GM12878 (cell line): ENCODE measurements around the gene TBC1D20. TPM values are rescaled to one million over a fixed set of nuclear protein-coding genes. Genes with fewer than 3 reads are reported as not detected.

Experiments
- ATAC-seq: fragments of 200-7000 bp; cut with Tn5 transposase; 3 replicates; pipeline ENCODE4 v1.9.1; 2020; ENCODE audit warnings: mild to moderate bottlenecking, moderate library complexity
- BruUV-seq: library from RNA; stranded (reverse); fragments of 400-500 nt; replicated peaks from 2 replicates; lab custom pipeline; 2021; lab: Mats Ljungman, UMichigan
- CTCF ChIA-PET: fragments of 300-600 bp; sonication (Branson Sonifier 250); formaldehyde crosslinking; extraction: SDS; loops from one replicate; lab custom pipeline; 2021; ENCODE audit warnings: inconsistent platforms; lab: Yijun Ruan, JAX
- POLR2A ChIA-PET: fragments of 350-600 bp; formaldehyde crosslinking; extraction: SDS; loops from one replicate; lab custom pipeline; 2021; ENCODE audit warnings: inconsistent platforms; lab: Charles Lee
- RAD21 ChIA-PET: fragments of 300-600 bp; sonication (Branson Sonifier 250); formaldehyde crosslinking; loops from one replicate; lab custom pipeline; 2023; ENCODE audit warnings: antibody characterized with exemption; ENCODE audit not compliant: unreplicated experiment; lab: Charles Lee
- SMC1A ChIA-PET: fragments of 300-600 bp; sonication (Branson Sonifier 250); formaldehyde crosslinking; loops from one replicate; lab custom pipeline; 2023; ENCODE audit not compliant: unreplicated experiment, uncharacterized antibody; lab: Charles Lee
- DNase-seq: peaks from one replicate; pipeline ENCODE4 v3.0.0-alpha.2; 2011; ENCODE audit warnings: low read depth, low spot score
- FAIRE-seq: peaks from 3 replicates; lab custom pipeline; 2011; peaks lifted over from hg19 to GRCh38; lab: Jason Lieb, UNC
- H2AFZ ChIP-seq: 2 replicates; pipeline ENCODE4 v1.6.0; 2011; ENCODE audit warnings: low read depth, low read length, control low read depth; ENCODE audit not compliant: control insufficient read depth
- H3K27ac ChIP-seq: 2 replicates; pipeline ENCODE4 v1.5.1; 2011; ENCODE audit warnings: control low read depth; ENCODE audit not compliant: control insufficient read depth, insufficient read depth
- H3K27me3 ChIP-seq, 2 experiments: replicated peaks in 1 of 2; 2 replicates each; pipeline versions ENCODE4 v1.6.0 to v1.6.1; 2011; ENCODE audit warnings: low read length in 1 of 2; ENCODE audit not compliant: control insufficient read depth in 2 of 2, insufficient read depth in 2 of 2
- H3K36me3 ChIP-seq, 2 experiments: 2 replicates each; pipeline ENCODE4 v1.5.1; 2011; ENCODE audit warnings: low read length in 1 of 2; ENCODE audit not compliant: control insufficient read depth in 2 of 2, insufficient read depth in 2 of 2
- H3K4me1 ChIP-seq: 2 replicates; pipeline ENCODE4 v1.6.1; 2011; ENCODE audit warnings: mild to moderate bottlenecking, low read length, moderate library complexity, mixed read lengths; ENCODE audit not compliant: control insufficient read depth, insufficient read depth
- H3K4me2 ChIP-seq: 2 replicates; pipeline ENCODE4 v1.6.0; 2011; ENCODE audit warnings: control low read depth; ENCODE audit not compliant: control insufficient read depth, insufficient read depth
- H3K4me3 ChIP-seq: fragments of 200-600 bp; sonication (generic); 2 replicates; pipeline ENCODE4 v1.5.1; 2016
- H3K79me2 ChIP-seq: 2 replicates; pipeline ENCODE4 v1.6.0; 2011; ENCODE audit warnings: low read length; ENCODE audit not compliant: control insufficient read depth, insufficient read depth
- H3K9ac ChIP-seq: 2 replicates; pipeline ENCODE4 v1.8.0; 2011; ENCODE audit warnings: low read length, control low read depth, mixed read lengths; ENCODE audit not compliant: control insufficient read depth, insufficient read depth
- H3K9me3 ChIP-seq: replicated peaks from 3 replicates; pipeline ENCODE4 v1.5.1; 2011; ENCODE audit warnings: mild to moderate bottlenecking, low read length; ENCODE audit not compliant: control insufficient read depth, insufficient read depth
- H4K20me1 ChIP-seq: 2 replicates; pipeline ENCODE4 v1.6.0; 2011; ENCODE audit not compliant: control insufficient read depth, insufficient read depth
- CBX5 ChIP-seq: sonication (generic); IDR thresholded peaks from 2 replicates; pipeline ENCODE4 v1.6.1; 2016; ENCODE audit warnings: low read depth, moderate library complexity, mild to moderate bottlenecking, inconsistent platforms
- EP300 ChIP-seq, 2 experiments: fragments of 150-350 bp in 1 of 2; IDR thresholded peaks; 2 replicates each; pipeline ENCODE4 v1.6.1; 2011 to 2012; ENCODE audit warnings: low read depth in 2 of 2, low read length in 2 of 2, borderline replicate concordance in 1 of 2, improper control_type of control experiment in 1 of 2, inconsistent platforms in 1 of 2; ENCODE audit not compliant: control insufficient read depth in 1 of 2
- HDAC6 ChIP-seq: fragments of 200-600 bp; sonication (generic); IDR thresholded peaks from one replicate; pipeline ENCODE4 v1.8.0; 2017; ENCODE audit warnings: antibody characterized with exemption; ENCODE audit not compliant: unreplicated experiment
- KDM1A ChIP-seq: fragments of 200-600 bp; sonication (generic); IDR thresholded peaks from 2 replicates; pipeline ENCODE4 v1.6.1; 2016; ENCODE audit warnings: borderline replicate concordance
- RAD51 ChIP-seq: fragments of 450-650 bp; IDR thresholded peaks from 2 replicates; pipeline ENCODE4 v1.6.1; 2016; ENCODE audit warnings: moderate library complexity, mild to moderate bottlenecking, inconsistent platforms
- SUZ12 ChIP-seq: fragments of 200-600 bp; sonication (generic); IDR thresholded peaks from one replicate; pipeline ENCODE4 v1.6.1; 2018; ENCODE audit warnings: antibody characterized with exemption, mild to moderate bottlenecking; ENCODE audit not compliant: unreplicated experiment
- ZBED1 ChIP-seq: IDR thresholded peaks from 2 replicates; pipeline ENCODE4 v1.6.1; 2016; ENCODE audit warnings: borderline replicate concordance
- ZNF217 ChIP-seq: fragments of 450-650 bp; IDR thresholded peaks from 2 replicates; pipeline ENCODE4 v1.6.1; 2017; ENCODE audit warnings: antibody characterized with exemption, mild to moderate bottlenecking
- ZZZ3 ChIP-seq: IDR thresholded peaks from 2 replicates; pipeline ENCODE4 v1.6.1; 2011; ENCODE audit warnings: low read depth; ENCODE audit not compliant: control insufficient read depth, insufficient read length
- WGBS: methylation state at CpG from one replicate; pipeline ENCODE4 v1.1.6; 2016; ENCODE audit warnings: low lambda C conversion rate; ENCODE audit not compliant: insufficient replicate concordance, insufficient coverage; ENCODE audit errors: missing lambda C conversion rate; 5-methylcytosine and 5-hydroxymethylcytosine counted together
- in situ Hi-C: fragments of 300-500 bp; cut with MboI; formaldehyde crosslinking; loops from 9 replicates; pipeline ENCODE4 v1.14.3; 2018; ENCODE audit warnings: mixed read lengths
- intact Hi-C: fragments of 100-400 bp; cut with micrococcal nuclease; formaldehyde crosslinking; loops from one replicate; pipeline ENCODE4 v1.14.2; 2022; ENCODE audit not compliant: unreplicated experiment
- polyA plus RNA-seq, 11 experiments: library from polyadenylated mRNA; depleted of rRNA in 4 of 11; unstranded in 6 of 11; stranded (reverse) in 5 of 11; fragments of >200 nt; fragmentation: Nextera tagmentation in 4 of 11; fragmentation: Illumina TruSeq in 1 of 11; extraction: Ambion mirVana in 4 of 11; extraction: Trizol in 1 of 11; gene quantifications; 1 replicate in 1 of 11; 2 replicates in 10 of 11; pipeline versions ENCODE4 v1.2.1 to v1.2.3, GENCODE V29; 2011 to 2016; ENCODE audit warnings: inconsistent platforms in 2 of 11, missing spikeins in 2 of 11, low read depth in 1 of 11
- total RNA-seq, 4 experiments: library from RNA; depleted of rRNA in 3 of 4; stranded (reverse); fragments of >200 nt in 3 of 4; fragmentation: Illumina TruSeq in 1 of 4; extraction: Trizol in 1 of 4; gene quantifications; 2 replicates each; pipeline versions ENCODE4 v1.2.1 to v1.2.3, GENCODE V29; 2013 to 2021
- TF ChIP-seq, protein P1 (sequence below): fragments of 450-650 bp; conservative IDR thresholded peaks from 2 replicates; pipeline ENCODE4 v1.6.1; 2017; ENCODE audit warnings: mild to moderate bottlenecking, moderate library complexity
- TF ChIP-seq, protein P2 (sequence below): IDR thresholded peaks from 2 replicates; pipeline ENCODE4 v1.6.1; 2012; ENCODE audit warnings: low read depth, low read length, improper control_type of control experiment
- TF ChIP-seq, protein P3 (sequence below): fragments of 450-650 bp; IDR thresholded peaks from 2 replicates; pipeline ENCODE4 v1.6.1; 2017; ENCODE audit warnings: low read depth, mild to moderate bottlenecking, moderate library complexity
- TF ChIP-seq, protein P4 (sequence below): fragments of 450-650 bp; IDR thresholded peaks from 2 replicates; pipeline ENCODE4 v1.6.1; 2016; ENCODE audit warnings: mild to moderate bottlenecking
- TF ChIP-seq, protein P5 (sequence below): fragments of 450-650 bp; IDR thresholded peaks from 2 replicates; pipeline ENCODE4 v1.6.1; 2017; ENCODE audit warnings: mild to moderate bottlenecking

Gene TBC1D20
- total and polyA plus RNA-seq, 10 of the 15 experiments (the other 5 are each of a cell fraction or from before 2014, with no cell fraction given) = 4.3 to 17.9 (median 11.2) TPM

DNA sequence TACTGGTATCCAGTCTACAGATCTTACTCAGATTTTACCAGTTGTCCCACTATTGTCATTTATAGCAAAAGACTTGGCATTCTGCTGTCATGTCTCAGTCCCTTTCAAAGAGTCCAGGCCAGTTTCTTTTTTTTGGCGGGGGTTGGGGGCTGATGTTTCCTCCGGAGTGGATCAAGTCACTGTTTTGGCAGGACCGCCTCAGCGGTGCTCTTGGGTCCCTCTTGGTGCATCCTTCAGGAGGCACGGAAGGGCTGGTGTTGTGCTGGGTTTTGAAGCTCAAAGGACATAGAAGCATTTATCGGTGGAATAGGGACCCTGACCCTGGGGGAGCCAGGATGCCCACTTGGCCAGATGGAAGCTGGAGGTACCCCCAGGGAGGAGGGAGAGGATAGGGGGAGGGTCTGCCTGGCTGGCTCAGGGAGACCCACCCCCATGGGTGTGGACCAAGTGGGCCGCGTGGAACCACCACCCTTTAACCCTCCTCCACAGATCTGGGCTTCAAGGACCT, 43.4 kb downstream of the TBC1D20 start (continued):
- no peak for TF ChIP-seq CBX5
- no peak for TF ChIP-seq HDAC6
- TF ChIP-seq, protein P1, sequence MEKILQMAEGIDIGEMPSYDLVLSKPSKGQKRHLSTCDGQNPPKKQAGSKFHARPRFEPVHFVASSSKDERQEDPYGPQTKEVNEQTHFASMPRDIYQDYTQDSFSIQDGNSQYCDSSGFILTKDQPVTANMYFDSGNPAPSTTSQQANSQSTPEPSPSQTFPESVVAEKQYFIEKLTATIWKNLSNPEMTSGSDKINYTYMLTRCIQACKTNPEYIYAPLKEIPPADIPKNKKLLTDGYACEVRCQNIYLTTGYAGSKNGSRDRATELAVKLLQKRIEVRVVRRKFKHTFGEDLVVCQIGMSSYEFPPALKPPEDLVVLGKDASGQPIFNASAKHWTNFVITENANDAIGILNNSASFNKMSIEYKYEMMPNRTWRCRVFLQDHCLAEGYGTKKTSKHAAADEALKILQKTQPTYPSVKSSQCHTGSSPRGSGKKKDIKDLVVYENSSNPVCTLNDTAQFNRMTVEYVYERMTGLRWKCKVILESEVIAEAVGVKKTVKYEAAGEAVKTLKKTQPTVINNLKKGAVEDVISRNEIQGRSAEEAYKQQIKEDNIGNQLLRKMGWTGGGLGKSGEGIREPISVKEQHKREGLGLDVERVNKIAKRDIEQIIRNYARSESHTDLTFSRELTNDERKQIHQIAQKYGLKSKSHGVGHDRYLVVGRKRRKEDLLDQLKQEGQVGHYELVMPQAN = no peak
- TF ChIP-seq ZZZ3 = no peak
- TF ChIP-seq EP300 (IDR thresholded peaks at IDR 0.05; ENCODE audit: borderline replicate concordance in 1 of 2, control insufficient read depth in 1 of 2, low read depth in 2 of 2, low read length in 2 of 2) = no peak
- TF ChIP-seq, protein P2, sequence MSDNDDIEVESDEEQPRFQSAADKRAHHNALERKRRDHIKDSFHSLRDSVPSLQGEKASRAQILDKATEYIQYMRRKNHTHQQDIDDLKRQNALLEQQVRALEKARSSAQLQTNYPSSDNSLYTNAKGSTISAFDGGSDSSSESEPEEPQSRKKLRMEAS = no peak

DNA sequence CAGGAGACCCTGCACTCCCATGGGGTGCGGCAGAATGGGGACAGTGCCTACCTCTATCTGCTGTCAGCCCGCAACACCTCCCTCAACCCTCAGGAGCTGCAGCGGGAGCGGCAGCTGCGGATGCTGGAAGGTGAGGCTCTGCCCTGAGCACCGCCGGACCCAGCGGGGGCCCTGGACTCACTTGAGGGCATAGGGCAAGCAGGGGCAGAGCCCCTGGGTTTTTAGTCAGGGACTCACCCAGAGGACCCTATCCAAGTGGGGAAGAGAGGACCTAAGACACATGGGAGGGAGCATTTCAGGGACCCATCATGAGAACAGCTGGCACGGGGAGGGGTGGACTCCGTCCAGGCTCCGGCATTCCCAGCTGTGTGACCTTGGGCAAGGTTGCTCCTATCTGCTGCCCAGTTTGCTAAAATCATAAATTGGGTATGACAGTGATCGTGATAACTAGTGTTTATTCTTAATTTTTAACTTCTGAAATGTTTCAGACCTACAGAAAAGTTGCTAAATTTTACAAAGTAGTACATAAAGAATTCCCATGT, 44.5 kb downstream of the TBC1D20 start:
- DNase-seq = no peak
- no peak overlapping the region for H2AFZ ChIP-seq
- no TSS peak for BruUV-seq
- peaks cover 7 to 13% of the 10 kb centered on the region in 2 experiments for H3K36me3 ChIP-seq
- H3K79me2 ChIP-seq = peaks cover 9% of the 10 kb centered on the region
- no peak overlapping the region for H3K4me2 ChIP-seq
- H3K9me3 ChIP-seq = no peaks in the 10 kb centered on the region
- no peak for ATAC-seq
- POLR2A ChIA-PET = no interaction called here
- CTCF ChIA-PET = no interaction called here
- H3K27ac ChIP-seq = no peak overlapping the region
- no peaks in the 10 kb centered on the region for H4K20me1 ChIP-seq
- H3K4me3 ChIP-seq = no peak overlapping the region
- intact Hi-C loops = no loop called here
- no peak for FAIRE-seq
- H3K27me3 ChIP-seq = no peaks in the 10 kb centered on the region
- SMC1A ChIA-PET = interaction anchor here (0.6 kb wide), 1 partner anchor 39 kb away, joined by 4 read pairs; no protein-coding TSS in a partner anchor
- no peak overlapping the region for H3K9ac ChIP-seq
- H3K4me1 ChIP-seq = no peaks in the 10 kb centered on the region
- RAD21 ChIA-PET = no interaction called here
- in situ Hi-C loops = no loop called here
- 98% methylated on average over 12 of the region's 12 CpGs for WGBS
- TF ChIP-seq SUZ12 = no peak
- TF ChIP-seq ZBED1 = no peak
- TF ChIP-seq, protein P3, sequence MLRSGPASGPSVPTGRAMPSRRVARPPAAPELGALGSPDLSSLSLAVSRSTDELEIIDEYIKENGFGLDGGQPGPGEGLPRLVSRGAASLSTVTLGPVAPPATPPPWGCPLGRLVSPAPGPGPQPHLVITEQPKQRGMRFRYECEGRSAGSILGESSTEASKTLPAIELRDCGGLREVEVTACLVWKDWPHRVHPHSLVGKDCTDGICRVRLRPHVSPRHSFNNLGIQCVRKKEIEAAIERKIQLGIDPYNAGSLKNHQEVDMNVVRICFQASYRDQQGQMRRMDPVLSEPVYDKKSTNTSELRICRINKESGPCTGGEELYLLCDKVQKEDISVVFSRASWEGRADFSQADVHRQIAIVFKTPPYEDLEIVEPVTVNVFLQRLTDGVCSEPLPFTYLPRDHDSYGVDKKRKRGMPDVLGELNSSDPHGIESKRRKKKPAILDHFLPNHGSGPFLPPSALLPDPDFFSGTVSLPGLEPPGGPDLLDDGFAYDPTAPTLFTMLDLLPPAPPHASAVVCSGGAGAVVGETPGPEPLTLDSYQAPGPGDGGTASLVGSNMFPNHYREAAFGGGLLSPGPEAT = no peak
- TF ChIP-seq, protein P4, sequence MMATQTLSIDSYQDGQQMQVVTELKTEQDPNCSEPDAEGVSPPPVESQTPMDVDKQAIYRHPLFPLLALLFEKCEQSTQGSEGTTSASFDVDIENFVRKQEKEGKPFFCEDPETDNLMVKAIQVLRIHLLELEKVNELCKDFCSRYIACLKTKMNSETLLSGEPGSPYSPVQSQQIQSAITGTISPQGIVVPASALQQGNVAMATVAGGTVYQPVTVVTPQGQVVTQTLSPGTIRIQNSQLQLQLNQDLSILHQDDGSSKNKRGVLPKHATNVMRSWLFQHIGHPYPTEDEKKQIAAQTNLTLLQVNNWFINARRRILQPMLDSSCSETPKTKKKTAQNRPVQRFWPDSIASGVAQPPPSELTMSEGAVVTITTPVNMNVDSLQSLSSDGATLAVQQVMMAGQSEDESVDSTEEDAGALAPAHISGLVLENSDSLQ = no peak
- no peak for TF ChIP-seq RAD51
- no peak for TF ChIP-seq ZNF217
- TF ChIP-seq, protein P5, sequence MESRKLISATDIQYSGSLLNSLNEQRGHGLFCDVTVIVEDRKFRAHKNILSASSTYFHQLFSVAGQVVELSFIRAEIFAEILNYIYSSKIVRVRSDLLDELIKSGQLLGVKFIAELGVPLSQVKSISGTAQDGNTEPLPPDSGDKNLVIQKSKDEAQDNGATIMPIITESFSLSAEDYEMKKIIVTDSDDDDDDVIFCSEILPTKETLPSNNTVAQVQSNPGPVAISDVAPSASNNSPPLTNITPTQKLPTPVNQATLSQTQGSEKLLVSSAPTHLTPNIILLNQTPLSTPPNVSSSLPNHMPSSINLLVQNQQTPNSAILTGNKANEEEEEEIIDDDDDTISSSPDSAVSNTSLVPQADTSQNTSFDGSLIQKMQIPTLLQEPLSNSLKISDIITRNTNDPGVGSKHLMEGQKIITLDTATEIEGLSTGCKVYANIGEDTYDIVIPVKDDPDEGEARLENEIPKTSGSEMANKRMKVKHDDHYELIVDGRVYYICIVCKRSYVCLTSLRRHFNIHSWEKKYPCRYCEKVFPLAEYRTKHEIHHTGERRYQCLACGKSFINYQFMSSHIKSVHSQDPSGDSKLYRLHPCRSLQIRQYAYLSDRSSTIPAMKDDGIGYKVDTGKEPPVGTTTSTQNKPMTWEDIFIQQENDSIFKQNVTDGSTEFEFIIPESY = no peak
- no peak for TF ChIP-seq KDM1A
